Upper lobe of left lung (tissue), 4 donors: ENCODE data around the gene ITPRIP.

Source experiments
- POLR2AphosphoS5 ChIP-seq, 2 donors: sonication (generic); formaldehyde crosslinking; IDR thresholded peaks; one replicate each; pipeline ENCODE4 v1.5.1; 2017; ENCODE audit warnings: antibody characterized with exemption in 2 of 2
- TF ChIP-seq, protein P1 (sequence below), 6 experiments: fragments of 450-650 bp in 4 of 6; fragments of 200-600 bp in 2 of 6; sonication (generic) in 2 of 6; IDR thresholded peaks; one replicate each; pipeline ENCODE4 v1.5.1; 2016 to 2019; ENCODE audit warnings: antibody characterized with exemption in 6 of 6

DNA sequence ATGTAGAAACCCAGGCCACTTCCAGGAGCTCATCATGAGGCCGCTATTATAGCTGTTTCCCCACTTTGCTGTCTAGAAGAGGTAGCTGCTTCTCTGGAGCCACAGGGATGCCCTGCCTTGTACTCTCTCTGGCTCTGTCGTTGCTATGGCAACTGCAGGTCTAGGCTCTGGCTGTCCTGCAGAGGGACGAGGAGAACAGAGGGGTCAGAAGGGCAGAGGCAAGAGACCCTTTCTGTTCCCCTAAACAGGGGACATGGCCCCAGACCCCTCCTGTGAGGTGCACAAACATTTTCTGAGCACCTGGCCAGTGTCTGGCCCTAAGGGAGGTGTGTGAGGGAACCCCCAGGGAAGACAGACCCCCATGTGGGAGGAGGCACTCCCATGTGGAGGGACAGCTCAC is 31.4 kb downstream of the ITPRIP start:
- no peak for TF ChIP-seq POLR2AphosphoS5 (IDR thresholded peaks at IDR 0.05)
- TF ChIP-seq, protein P1, sequence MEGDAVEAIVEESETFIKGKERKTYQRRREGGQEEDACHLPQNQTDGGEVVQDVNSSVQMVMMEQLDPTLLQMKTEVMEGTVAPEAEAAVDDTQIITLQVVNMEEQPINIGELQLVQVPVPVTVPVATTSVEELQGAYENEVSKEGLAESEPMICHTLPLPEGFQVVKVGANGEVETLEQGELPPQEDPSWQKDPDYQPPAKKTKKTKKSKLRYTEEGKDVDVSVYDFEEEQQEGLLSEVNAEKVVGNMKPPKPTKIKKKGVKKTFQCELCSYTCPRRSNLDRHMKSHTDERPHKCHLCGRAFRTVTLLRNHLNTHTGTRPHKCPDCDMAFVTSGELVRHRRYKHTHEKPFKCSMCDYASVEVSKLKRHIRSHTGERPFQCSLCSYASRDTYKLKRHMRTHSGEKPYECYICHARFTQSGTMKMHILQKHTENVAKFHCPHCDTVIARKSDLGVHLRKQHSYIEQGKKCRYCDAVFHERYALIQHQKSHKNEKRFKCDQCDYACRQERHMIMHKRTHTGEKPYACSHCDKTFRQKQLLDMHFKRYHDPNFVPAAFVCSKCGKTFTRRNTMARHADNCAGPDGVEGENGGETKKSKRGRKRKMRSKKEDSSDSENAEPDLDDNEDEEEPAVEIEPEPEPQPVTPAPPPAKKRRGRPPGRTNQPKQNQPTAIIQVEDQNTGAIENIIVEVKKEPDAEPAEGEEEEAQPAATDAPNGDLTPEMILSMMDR (IDR thresholded peaks at IDR 0.05): no peak
